Endothelial cell (in vitro differentiated cells): ENCODE results near the gene MYO10. TPM values are rescaled to one million over a fixed set of nuclear protein-coding genes. Genes with fewer than 3 reads are reported as not detected.

Experiments
- DNase-seq: peaks from one replicate; pipeline ENCODE4 v3.0.0; 2021; ENCODE audit warnings: low spot score
- H3K27ac Mint-ChIP-seq: one replicate; pipeline ENCODE4 v1.8.0; 2021; ENCODE audit warnings: mixed read lengths, inconsistent platforms; ENCODE audit not compliant: unreplicated experiment
- H3K27me3 Mint-ChIP-seq: one replicate; pipeline ENCODE4 v1.8.0; 2021; ENCODE audit warnings: mild to moderate bottlenecking, moderate library complexity, mixed read lengths, inconsistent platforms; ENCODE audit not compliant: unreplicated experiment
- H3K36me3 Mint-ChIP-seq: one replicate; pipeline ENCODE4 v1.8.0; 2021; ENCODE audit warnings: mild to moderate bottlenecking, low read depth, mixed read lengths, inconsistent platforms; ENCODE audit not compliant: unreplicated experiment
- H3K4me1 Mint-ChIP-seq: one replicate; pipeline ENCODE4 v1.8.0; 2021; ENCODE audit warnings: mild to moderate bottlenecking, mixed read lengths, inconsistent platforms; ENCODE audit not compliant: unreplicated experiment
- H3K4me3 Mint-ChIP-seq: one replicate; pipeline ENCODE4 v1.8.0; 2021; ENCODE audit warnings: mild to moderate bottlenecking, mixed read lengths, inconsistent platforms; ENCODE audit not compliant: unreplicated experiment
- H3K9me3 Mint-ChIP-seq: one replicate; pipeline ENCODE4 v1.8.0; 2021; ENCODE audit warnings: mixed read lengths, inconsistent platforms; ENCODE audit not compliant: unreplicated experiment
- CTCF ChIP-seq: fragments of 200-600 bp; sonication (generic); IDR thresholded peaks from one replicate; pipeline ENCODE4 v1.5.0; 2021; ENCODE audit warnings: antibody characterized with exemption; ENCODE audit not compliant: unreplicated experiment
- total RNA-seq: library from RNA; stranded (reverse); fragmentation: NEBNext Ultra II Directional; extraction: Animal tissue kit (Norgen Biotek cat#: 25700); gene quantifications from one replicate; pipeline ENCODE4 v1.2.1, GENCODE V29; 2021; ENCODE audit not compliant: unreplicated experiment

Gene MYO10
- total RNA-seq, 1 donor from 2014 or later, result 132 TPM

GRCh38 chr5:16788957-16789356 is 147.1 kb downstream of the MYO10 start:
- no peaks in the 10 kb centered on the region for H3K9me3 Mint-ChIP-seq
- DNase-seq, result no peak
- no peak for TF ChIP-seq CTCF
- H3K36me3 Mint-ChIP-seq, result peaks cover 32% of the 10 kb centered on the region
- peaks cover 3% of the 10 kb centered on the region for H3K27me3 Mint-ChIP-seq
- H3K4me3 Mint-ChIP-seq, result no peak overlapping the region
- no peaks in the 10 kb centered on the region for H3K4me1 Mint-ChIP-seq
- peak overlapping the region; percentile 58 for H3K27ac Mint-ChIP-seq

GRCh38 chr5:16787278-16787677 is 148.8 kb downstream of the MYO10 start:
- Mint-ChIP-seq H3K27me3 (peaks cover 3% of the 10 kb centered on the region), H3K36me3 (peaks cover 32% of the 10 kb centered on the region), H3K27ac (no peak overlapping the region), H3K4me1 (no peaks in the 10 kb centered on the region), H3K9me3 (no peaks in the 10 kb centered on the region), H3K4me3 (no peak overlapping the region)
- TF ChIP-seq CTCF, result no peak
- DNase-seq, result no peak

GRCh38 chr5:16784843-16785791 is 151.0 kb downstream of the MYO10 start:
- Mint-ChIP-seq H3K27ac (no peak overlapping the region), H3K36me3 (peaks cover 32% of the 10 kb centered on the region), H3K4me3 (no peak overlapping the region), H3K9me3 (no peaks in the 10 kb centered on the region), H3K4me1 (no peaks in the 10 kb centered on the region), H3K27me3 (peaks cover 1% of the 10 kb centered on the region)
- DNase-seq, result no peak
- TF ChIP-seq CTCF, result no peak

- peaks cover 1% of the 10 kb centered on the region for H3K27me3 Mint-ChIP-seq
- H3K4me1 Mint-ChIP-seq, result no peaks in the 10 kb centered on the region
- no peaks in the 10 kb centered on the region for H3K9me3 Mint-ChIP-seq
- TF ChIP-seq CTCF, result no peak
- peak overlapping the region; percentile 38 for H3K27ac Mint-ChIP-seq
- H3K4me3 Mint-ChIP-seq, result peak overlapping the region; percentile 63
- peaks cover 34% of the 10 kb centered on the region for H3K36me3 Mint-ChIP-seq
- DNase-seq, result no peak
These were observed 152.0 kb downstream of the MYO10 start for GRCh38 chr5:16784088-16784487.

- peaks cover 2% of the 10 kb centered on the region for H3K27me3 Mint-ChIP-seq
- H3K36me3 Mint-ChIP-seq, result peaks cover 36% of the 10 kb centered on the region
- H3K27ac Mint-ChIP-seq, result no peak overlapping the region
- DNase-seq, result no peak
- TF ChIP-seq CTCF, result no peak
- H3K4me3 Mint-ChIP-seq, result no peak overlapping the region
- no peaks in the 10 kb centered on the region for H3K9me3 Mint-ChIP-seq
- no peaks in the 10 kb centered on the region for H3K4me1 Mint-ChIP-seq
These were observed 154.1 kb downstream of the MYO10 start for GRCh38 chr5:16781828-16782626.
